Breast epithelium (tissue), 4 donors: ENCODE data around the gene THADA. TPM values are rescaled to one million over a fixed set of nuclear protein-coding genes. Genes with fewer than 3 reads are reported as not detected.

Source experiments
- DNase-seq, 2 donors: peaks; one replicate each; pipeline ENCODE4 v3.0.0-alpha.2; 2019; ENCODE audit warnings: low spot score in 2 of 2
- H3K27ac ChIP-seq, 2 donors: fragments of 200-600 bp; sonication (generic) in 1 of 2; one replicate each; pipeline ENCODE4 v1.5.1; 2016 to 2019; ENCODE audit warnings: mild to moderate bottlenecking in 1 of 2
- H3K27me3 ChIP-seq, 2 donors: fragments of 200-600 bp; sonication (generic) in 1 of 2; one replicate each; pipeline versions ENCODE4 v1.5.1 to v1.6.0; 2017 to 2019; ENCODE audit warnings: control low read depth in 1 of 2, mild to moderate bottlenecking in 1 of 2
- H3K36me3 ChIP-seq: fragments of 200-600 bp; one replicate; pipeline ENCODE4 v1.5.1; 2019
- H3K4me1 ChIP-seq, 2 donors: fragments of 200-600 bp; sonication (generic); one replicate each; pipeline ENCODE4 v1.5.1; 2016 to 2019; ENCODE audit warnings: control low read depth in 1 of 2
- H3K4me3 ChIP-seq, 3 donors: fragments of 200-600 bp; sonication (generic); 1 replicate in 2 of 3; 2 replicates in 1 of 3; pipeline ENCODE4 v1.5.1; 2016 to 2019; ENCODE audit warnings: mild to moderate bottlenecking in 3 of 3, moderate library complexity in 2 of 3
- H3K9me3 ChIP-seq, 2 donors: fragments of 200-600 bp; sonication (generic) in 1 of 2; one replicate each; pipeline ENCODE4 v1.5.1; 2016 to 2019; ENCODE audit warnings: control low read depth in 1 of 2
- CTCF ChIP-seq, 3 donors: fragments of 450-650 bp; IDR thresholded peaks; one replicate each; pipeline ENCODE4 v1.5.1; 2016 to 2017; ENCODE audit warnings: antibody characterized with exemption in 3 of 3, mild to moderate bottlenecking in 3 of 3, moderate library complexity in 3 of 3
- POLR2A ChIP-seq: fragments of 450-650 bp; IDR thresholded peaks from one replicate; pipeline ENCODE4 v1.6.1; 2016; ENCODE audit warnings: antibody characterized with exemption, mild to moderate bottlenecking, moderate library complexity
- POLR2AphosphoS5 ChIP-seq, 3 donors: sonication (generic); formaldehyde crosslinking; IDR thresholded peaks; one replicate each; pipeline ENCODE4 v1.6.1; 2017; ENCODE audit warnings: antibody characterized with exemption in 3 of 3
- intact Hi-C: fragments of 100-400 bp; cut with DNase I; formaldehyde crosslinking; loops from one replicate; pipeline ENCODE4 v1.15.1; 2023; ENCODE audit warnings: low total_unique reads
- total RNA-seq, 3 donors: library from RNA; depleted of rRNA; stranded (reverse); fragments of >200 nt; gene quantifications; one replicate each; pipeline ENCODE4 v1.1.0, GENCODE V29; 2016

The THADA gene
- total RNA-seq, 3 donors from 2014 or later = 41.1 to 60.6 (median 49.5) TPM

- no peak for DNase-seq
- peak overlapping the region; percentile 72 to 74 for H3K27ac ChIP-seq
- TF ChIP-seq POLR2AphosphoS5 (IDR thresholded peaks at IDR 0.05) (no peak), CTCF (IDR thresholded peaks at IDR 0.05) (no peak), POLR2A (no peak)
- no peaks in the 10 kb centered on the region for H3K9me3 ChIP-seq
- H3K4me1 ChIP-seq = peaks cover 0 to 14% of the 10 kb centered on the region in 2 donors
- H3K4me3 ChIP-seq = no peak overlapping the region
- intact Hi-C loops = no loop called here
- no peaks in the 10 kb centered on the region for H3K36me3 ChIP-seq
- no peaks in the 10 kb centered on the region for H3K27me3 ChIP-seq
Observed at GRCh38 chr2:43312755-43313641, 282.8 kb downstream of the THADA start.

GRCh38 chr2:43311276-43311675 lies 284.6 kb downstream of the THADA start:
- no peak for DNase-seq
- no peak for TF ChIP-seq CTCF (IDR thresholded peaks at IDR 0.05)
- no peak for TF ChIP-seq POLR2A
- no peak for TF ChIP-seq POLR2AphosphoS5 (IDR thresholded peaks at IDR 0.05)
- no peaks in the 10 kb centered on the region for H3K36me3 ChIP-seq
- H3K4me1 ChIP-seq = peaks cover 0 to 18% of the 10 kb centered on the region in 2 donors
- H3K4me3 ChIP-seq = no peak overlapping the region
- peak overlapping the region; percentile 70 to 74 for H3K27ac ChIP-seq
- no peaks in the 10 kb centered on the region for H3K27me3 ChIP-seq
- no peaks in the 10 kb centered on the region for H3K9me3 ChIP-seq
- intact Hi-C loops = no loop called here

- Histone ChIP-seq H3K36me3 (no peaks in the 10 kb centered on the region), H3K27ac (peak overlapping the region in 1 of 2 donors; percentile 59), H3K4me3 (no peak overlapping the region), H3K4me1 (peaks cover 0 to 22% of the 10 kb centered on the region in 2 donors), H3K27me3 (no peaks in the 10 kb centered on the region), H3K9me3 (no peaks in the 10 kb centered on the region)
- intact Hi-C loops = loop anchor here (5.0 kb wide), 1 partner anchor 87 kb away; no protein-coding TSS in a partner anchor
- DNase-seq = no peak
- TF ChIP-seq CTCF (IDR thresholded peaks at IDR 0.05) (no peak), POLR2AphosphoS5 (IDR thresholded peaks at IDR 0.05) (no peak), POLR2A (no peak)
Observed at GRCh38 chr2:43309935-43310334, 285.9 kb downstream of the THADA start.

- no peak for TF ChIP-seq POLR2AphosphoS5 (IDR thresholded peaks at IDR 0.05)
- no peak for TF ChIP-seq POLR2A
- TF ChIP-seq CTCF (IDR thresholded peaks at IDR 0.05) = no peak
- intact Hi-C loops = loop anchor here (5.0 kb wide), 1 partner anchor 89 kb away; no protein-coding TSS in a partner anchor
- H3K36me3 ChIP-seq = no peaks in the 10 kb centered on the region
- no peak for DNase-seq
- H3K27me3 ChIP-seq = no peaks in the 10 kb centered on the region
- no peak overlapping the region for H3K4me3 ChIP-seq
- no peak overlapping the region for H3K27ac ChIP-seq
- no peaks in the 10 kb centered on the region for H3K9me3 ChIP-seq
- H3K4me1 ChIP-seq = peaks cover 0 to 12% of the 10 kb centered on the region in 2 donors
Observed at GRCh38 chr2:43307973-43308372, 287.9 kb downstream of the THADA start.

- H3K36me3 ChIP-seq = no peaks in the 10 kb centered on the region
- no peak for DNase-seq
- intact Hi-C loops = loop anchor here (5.0 kb wide), 1 partner anchor 90 kb away; no protein-coding TSS in a partner anchor
- no peaks in the 10 kb centered on the region for H3K9me3 ChIP-seq
- no peaks in the 10 kb centered on the region for H3K27me3 ChIP-seq
- no peak overlapping the region for H3K27ac ChIP-seq
- no peak overlapping the region for H3K4me3 ChIP-seq
- TF ChIP-seq POLR2AphosphoS5 (IDR thresholded peaks at IDR 0.05) (no peak), POLR2A (no peak), CTCF (IDR thresholded peaks at IDR 0.05) (no peak)
- peaks cover 0 to 8% of the 10 kb centered on the region in 2 donors for H3K4me1 ChIP-seq
Observed at GRCh38 chr2:43307046-43307445, 288.8 kb downstream of the THADA start.
